GM12865 (cell line): ENCODE measurements around the gene TSPAN11.

Experiments used
- DNase-seq: peaks from one replicate; pipeline ENCODE4 v3.0.0; 2010; ENCODE audit warnings: low read depth
- H3K4me3 ChIP-seq: 2 replicates; pipeline ENCODE4 v1.5.1; 2011; ENCODE audit warnings: mild to moderate bottlenecking, low read depth, low read length, control low read depth
- TF ChIP-seq, protein P1 (sequence below): IDR thresholded peaks from 2 replicates; pipeline ENCODE4 v1.5.1; 2011; ENCODE audit warnings: low read length, control low read depth, low read depth, inconsistent platforms; ENCODE audit not compliant: insufficient read depth; ENCODE audit errors: missing control alignments

Gene TSPAN11

DNA sequence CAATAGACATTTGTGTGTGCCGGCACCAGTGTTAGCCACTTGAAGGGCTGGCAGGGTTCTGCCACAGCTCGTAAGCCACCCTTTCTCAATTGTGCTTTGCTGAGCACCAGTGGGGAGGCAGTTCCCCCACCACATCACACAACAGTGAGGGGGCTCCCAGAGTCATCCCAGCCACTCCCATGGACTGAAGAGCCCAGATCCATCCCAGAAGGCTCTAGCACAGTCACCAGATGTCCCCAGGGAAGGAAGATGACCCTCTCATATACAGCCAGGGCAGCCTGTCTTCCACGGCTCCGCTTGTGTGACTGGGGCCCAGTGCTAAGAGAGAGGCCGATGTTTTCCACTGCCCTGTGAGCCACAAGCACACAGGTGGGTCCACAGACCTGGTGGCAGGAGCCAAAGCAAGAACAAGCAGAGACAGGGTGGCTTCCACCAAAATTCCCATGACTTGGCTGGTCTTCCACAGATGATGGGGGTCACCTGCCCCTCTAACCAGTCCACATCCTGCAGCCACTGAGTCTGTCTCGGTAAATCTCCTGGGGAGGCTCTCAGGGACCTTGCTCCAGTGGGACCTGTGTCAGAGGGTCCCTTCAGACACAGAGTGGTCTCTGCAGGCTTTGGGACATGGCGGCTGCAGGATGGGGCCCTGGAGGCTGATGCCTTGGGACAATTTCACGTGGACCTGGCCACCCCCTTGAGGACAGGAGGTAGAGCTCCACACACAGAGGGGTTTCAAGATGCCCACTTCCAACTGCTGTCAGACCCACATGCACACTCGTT, 75.2 kb downstream of the TSPAN11 start:
- H3K4me3 ChIP-seq = no peak overlapping the region
- no peak for DNase-seq
- TF ChIP-seq, protein P1, sequence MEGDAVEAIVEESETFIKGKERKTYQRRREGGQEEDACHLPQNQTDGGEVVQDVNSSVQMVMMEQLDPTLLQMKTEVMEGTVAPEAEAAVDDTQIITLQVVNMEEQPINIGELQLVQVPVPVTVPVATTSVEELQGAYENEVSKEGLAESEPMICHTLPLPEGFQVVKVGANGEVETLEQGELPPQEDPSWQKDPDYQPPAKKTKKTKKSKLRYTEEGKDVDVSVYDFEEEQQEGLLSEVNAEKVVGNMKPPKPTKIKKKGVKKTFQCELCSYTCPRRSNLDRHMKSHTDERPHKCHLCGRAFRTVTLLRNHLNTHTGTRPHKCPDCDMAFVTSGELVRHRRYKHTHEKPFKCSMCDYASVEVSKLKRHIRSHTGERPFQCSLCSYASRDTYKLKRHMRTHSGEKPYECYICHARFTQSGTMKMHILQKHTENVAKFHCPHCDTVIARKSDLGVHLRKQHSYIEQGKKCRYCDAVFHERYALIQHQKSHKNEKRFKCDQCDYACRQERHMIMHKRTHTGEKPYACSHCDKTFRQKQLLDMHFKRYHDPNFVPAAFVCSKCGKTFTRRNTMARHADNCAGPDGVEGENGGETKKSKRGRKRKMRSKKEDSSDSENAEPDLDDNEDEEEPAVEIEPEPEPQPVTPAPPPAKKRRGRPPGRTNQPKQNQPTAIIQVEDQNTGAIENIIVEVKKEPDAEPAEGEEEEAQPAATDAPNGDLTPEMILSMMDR = no peak

DNA sequence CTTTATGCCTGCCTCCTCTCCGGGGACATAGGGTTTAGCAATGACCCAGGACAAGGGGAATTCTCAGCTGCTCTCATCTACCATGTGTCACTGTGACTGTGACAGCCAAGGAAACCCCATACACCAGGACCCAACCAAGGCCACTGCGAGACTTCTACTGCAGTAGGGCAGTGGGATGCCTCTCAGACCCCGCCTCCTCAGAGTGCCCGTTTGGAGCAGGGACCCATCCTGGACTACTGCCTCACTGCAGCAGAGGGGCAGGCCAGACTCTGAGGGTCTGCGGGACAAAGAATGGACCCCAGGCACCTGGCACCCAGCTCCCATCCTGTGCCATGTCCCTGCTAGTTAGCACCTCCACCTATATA, 75.8 kb downstream of the TSPAN11 start:
- no peak overlapping the region for H3K4me3 ChIP-seq
- no peak for DNase-seq
- TF ChIP-seq, protein P1 = no peak

DNA sequence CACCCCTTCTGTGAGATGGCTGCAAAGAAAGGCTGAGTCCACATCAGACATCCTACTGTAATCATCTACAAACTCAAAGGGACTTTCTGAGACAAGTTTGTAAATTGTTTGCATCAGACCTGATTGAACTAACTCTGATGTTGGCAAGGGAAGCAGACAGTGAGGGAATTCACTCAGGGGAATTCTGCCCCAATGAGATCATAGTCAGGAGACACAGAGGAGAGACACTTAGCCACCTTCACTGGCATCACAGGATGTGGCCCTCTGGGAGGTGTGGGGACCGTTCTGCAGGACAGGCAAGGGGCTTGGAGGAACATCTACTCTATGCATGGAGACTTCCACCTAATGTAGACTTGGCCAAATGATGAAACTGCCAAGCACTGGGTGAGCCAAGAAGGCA, 76.5 kb downstream of the TSPAN11 start:
- peak; percentile 47 for DNase-seq
- TF ChIP-seq, protein P1 = no peak
- H3K4me3 ChIP-seq = no peak overlapping the region

DNA sequence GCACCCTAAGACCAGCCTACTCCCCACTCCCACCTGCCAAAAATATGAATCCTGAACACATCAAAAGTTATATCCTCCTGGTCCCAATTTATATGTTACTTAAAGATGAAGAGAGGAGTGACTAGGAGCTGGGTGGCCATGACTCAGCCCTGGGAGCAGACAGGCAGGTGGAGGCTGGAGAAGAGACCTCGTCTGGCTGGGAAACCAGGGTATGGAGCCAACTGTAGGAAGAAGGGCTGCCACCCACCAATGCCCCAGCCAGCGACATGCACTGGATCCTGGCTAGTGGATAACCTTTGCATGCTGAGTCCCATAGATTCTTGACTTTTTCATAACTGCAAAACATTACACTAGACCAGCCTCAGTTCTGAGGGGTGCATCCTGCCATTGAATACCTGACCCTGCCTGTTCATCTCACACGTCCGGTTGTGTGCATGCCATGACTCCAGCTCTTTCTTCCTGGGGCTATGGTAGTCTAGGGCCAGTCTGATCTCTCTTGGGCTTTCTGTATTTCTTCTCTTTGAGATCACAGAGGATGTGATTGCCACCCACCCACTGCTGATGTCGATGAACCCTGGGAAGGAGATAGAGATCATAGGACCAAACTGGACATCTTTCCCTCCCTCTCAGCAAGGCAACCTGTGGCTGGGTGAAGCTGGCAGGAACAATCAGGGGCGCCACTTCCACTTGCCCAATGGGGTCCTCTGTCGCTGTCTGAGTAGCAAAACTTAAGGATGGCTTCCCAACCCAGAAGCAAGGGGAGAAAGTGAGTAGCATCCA, 77.5 kb downstream of the TSPAN11 start:
- TF ChIP-seq, protein P1 = no peak
- H3K4me3 ChIP-seq = no peak overlapping the region
- no peak for DNase-seq

DNA sequence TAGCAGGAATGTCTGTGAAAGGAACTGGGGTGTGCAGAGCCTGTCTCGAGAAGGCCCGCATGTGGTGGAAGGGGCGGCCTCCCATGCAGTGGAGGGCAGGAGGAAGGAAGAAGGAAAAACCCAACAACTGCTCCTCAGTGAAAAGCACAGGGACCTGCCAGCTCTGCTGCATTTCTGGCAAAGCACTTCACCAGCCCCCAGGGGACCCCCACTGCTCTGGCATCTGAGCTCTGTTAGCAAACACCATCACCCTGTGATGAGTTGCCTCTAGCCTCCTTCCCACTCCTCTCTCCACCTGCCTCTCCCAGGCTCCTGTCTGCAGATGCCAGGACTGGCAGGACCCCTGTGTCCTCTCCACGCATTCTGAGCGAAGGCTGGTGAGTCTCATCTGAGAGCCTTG, 78.1 kb downstream of the TSPAN11 start:
- DNase-seq = no peak
- H3K4me3 ChIP-seq = no peak overlapping the region
- TF ChIP-seq, protein P1 = no peak

DNA sequence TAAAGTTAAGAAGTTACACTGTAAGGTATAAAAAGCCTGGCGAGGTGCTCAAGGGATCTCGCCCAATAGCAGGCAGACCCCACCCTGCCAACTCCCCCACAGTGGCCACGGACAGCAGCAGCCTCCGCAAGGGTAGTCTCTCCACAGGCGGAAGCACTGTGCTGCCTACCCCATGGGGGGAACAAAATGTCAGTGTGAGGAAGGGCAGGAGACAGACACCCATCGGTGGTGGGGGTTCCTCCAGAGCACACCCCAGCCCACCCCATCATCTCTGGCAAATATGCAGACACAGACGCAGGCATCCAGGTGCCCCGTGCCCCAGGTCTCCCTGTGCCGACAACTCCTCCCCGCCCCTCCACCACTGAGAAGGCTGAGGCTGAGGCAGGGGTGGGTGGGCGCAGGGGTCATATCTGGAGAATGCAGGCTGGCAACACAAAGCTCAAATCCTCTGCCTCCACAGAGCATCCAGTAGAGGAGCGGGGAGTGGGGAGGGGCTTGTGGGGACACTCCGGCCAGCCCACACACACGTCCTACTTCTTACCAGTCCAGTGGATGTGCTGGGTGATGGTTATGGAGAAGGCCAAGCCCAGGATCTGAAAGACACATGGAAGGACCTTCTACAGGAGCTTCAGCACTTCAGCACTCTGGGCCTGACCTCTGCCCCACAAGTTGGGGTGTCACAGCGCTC, 78.9 kb downstream of the TSPAN11 start:
- TF ChIP-seq, protein P1 = no peak
- DNase-seq = no peak
- no peak overlapping the region for H3K4me3 ChIP-seq
